ENCODE results near the gene FER. TPM values are rescaled to one million over a fixed set of nuclear protein-coding genes. Genes with fewer than 3 reads are reported as not detected.

FER gene
- 29.1 TPM for total RNA-seq

GRCh38 chr5:108747774-108748400 is at the start of gene FER:
FER (plus strand) TSS chr5:108747897; CDS start chr5:108798183, 50,286 bp downstream.

Small RNAs within 50 kb of the gene (small RNA-seq; reads per million reads assigned to genes)
- gene AC109481.1 (ENCODE audit: low replicate concordance): not detected
- gene RF00019 (ENCODE audit: low replicate concordance): not detected
- gene RNU6-47P (ENCODE audit: low replicate concordance): not detected

Measured in metanephros (tissue), 2 donors.